Spleen (tissue), 11 donors: ENCODE results near the gene PPP1R3A. TPM values are rescaled to one million over a fixed set of nuclear protein-coding genes. Genes with fewer than 3 reads are reported as not detected.

Experiments
- DNase-seq: peaks from one replicate; pipeline ENCODE4 v3.0.0-alpha.2; 2020
- H3K27ac ChIP-seq, 8 donors: fragments of 200-600 bp; sonication (generic) in 7 of 8; 1 replicate in 4 of 8; 2 replicates in 4 of 8; pipeline versions ENCODE4 v1.5.0 to v1.8.0; 2016 to 2021; ENCODE audit warnings: inconsistent platforms in 4 of 8, mild to moderate bottlenecking in 4 of 8, moderate library complexity in 1 of 8
- H3K27me3 ChIP-seq, 7 donors: fragments of 200-600 bp; sonication (generic) in 6 of 7; replicated peaks in 1 of 7; 1 replicate in 4 of 7; 2 replicates in 3 of 7; pipeline versions ENCODE4 v1.5.0 to v1.8.0; 2016 to 2021; ENCODE audit warnings: inconsistent platforms in 3 of 7, mild to moderate bottlenecking in 1 of 7
- H3K36me3 ChIP-seq, 6 donors: fragments of 200-600 bp; sonication (generic) in 5 of 6; 1 replicate in 4 of 6; 2 replicates in 2 of 6; pipeline versions ENCODE4 v1.5.0 to v1.8.0; 2016 to 2021; ENCODE audit warnings: inconsistent platforms in 2 of 6
- H3K4me1 ChIP-seq, 6 donors: fragments of 200-600 bp; sonication (generic) in 5 of 6; 1 replicate in 3 of 6; 2 replicates in 3 of 6; pipeline versions ENCODE4 v1.5.0 to v1.8.0; 2016 to 2021; ENCODE audit warnings: inconsistent platforms in 3 of 6
- H3K4me3 ChIP-seq, 8 donors: fragments of 200-600 bp; sonication (generic) in 7 of 8; 1 replicate in 4 of 8; 2 replicates in 4 of 8; pipeline versions ENCODE4 v1.5.0 to v1.8.0; 2016 to 2021; ENCODE audit warnings: inconsistent platforms in 4 of 8, mild to moderate bottlenecking in 4 of 8, moderate library complexity in 2 of 8
- H3K9me3 ChIP-seq, 8 donors: fragments of 200-600 bp; sonication (generic) in 7 of 8; 1 replicate in 4 of 8; 2 replicates in 4 of 8; pipeline versions ENCODE4 v1.5.0 to v1.8.0; 2016 to 2021; ENCODE audit warnings: inconsistent platforms in 4 of 8
- CTCF ChIP-seq, 11 experiments: fragments of 200-600 bp in 7 of 11; fragments of 450-650 bp in 4 of 11; sonication (generic) in 4 of 11; IDR thresholded peaks in 8 of 11; conservative IDR thresholded peaks in 3 of 11; 1 replicate in 7 of 11; 2 replicates in 4 of 11; pipeline versions ENCODE4 v1.4.0 to v1.8.0; 2016 to 2021; ENCODE audit warnings: antibody characterized with exemption in 11 of 11, inconsistent platforms in 4 of 11, mild to moderate bottlenecking in 1 of 11
- POLR2A ChIP-seq, 3 donors: fragments of 450-650 bp; IDR thresholded peaks; one replicate each; pipeline ENCODE4 v1.5.1; 2017; ENCODE audit warnings: antibody characterized with exemption in 3 of 3, mild to moderate bottlenecking in 1 of 3
- POLR2AphosphoS5 ChIP-seq, 3 donors: sonication (generic); formaldehyde crosslinking; IDR thresholded peaks; one replicate each; pipeline ENCODE4 v1.5.1; 2017; ENCODE audit warnings: antibody characterized with exemption in 3 of 3
- WGBS, 5 donors: extraction: QIAGEN DNeasy Blood & Tissue Kit in 3 of 5; methylation state at CpG; one replicate each; pipeline versions ENCODE4 v1.1.5 to v1.1.7; 2013 to 2018; 5-methylcytosine and 5-hydroxymethylcytosine counted together
- intact Hi-C: fragments of 100-400 bp; cut with DNase I; formaldehyde crosslinking; loops from one replicate; pipeline ENCODE4 v1.15.0; 2023; ENCODE audit warnings: low total_unique reads
- polyA plus RNA-seq, 3 donors: library from polyadenylated mRNA; stranded (reverse); fragments of 200-250 nt; gene quantifications; one replicate each; pipeline ENCODE4 v1.2.1, GENCODE V29; 2013
- total RNA-seq, 7 donors: library from RNA; depleted of rRNA in 3 of 7; stranded (reverse); fragments of >200 nt in 3 of 7; fragmentation: NEBNext Ultra II Directional in 4 of 7; extraction: Animal tissue kit (Norgen Biotek cat#: 25700) in 4 of 7; gene quantifications; one replicate each; pipeline versions ENCODE4 v1.1.0 to v1.2.1, GENCODE V29; 2016 to 2021
- donor health status: healthy with polysubstance abuse.
- donor health status: DM: no; HTN: no; CAD: no; lungs with moderate emphysema.
- donor health status: DM: no; HTN: no; CAD: no.
- donor health status: Bipolar disorder and iron deficiency.
- donor health status: healthy.
- donor health status: DM: no; HTN: no; CAD: no.
- donor health status: DM: yes; HTN: yes; CAD: no.

Gene PPP1R3A
- total and polyA plus RNA-seq, 10 donors: not detected

DNA sequence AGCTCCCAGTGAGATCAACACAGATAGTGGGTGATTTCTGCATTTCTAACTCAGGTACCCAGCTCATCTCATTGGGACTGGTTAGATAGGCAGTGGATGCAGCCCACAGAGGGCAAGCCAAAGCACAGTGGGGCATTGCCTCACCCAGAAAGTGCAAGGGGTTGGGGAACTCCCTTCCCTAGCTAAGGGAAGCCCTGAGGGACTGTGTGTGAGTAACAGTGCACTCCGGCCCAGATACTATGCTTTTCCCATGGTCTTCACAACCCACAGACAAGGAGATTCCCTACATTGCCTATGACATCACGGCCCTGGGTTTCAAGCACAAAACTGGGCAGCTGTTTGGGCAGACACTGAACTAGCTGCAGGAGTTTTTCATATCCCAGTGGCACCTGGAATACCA lies 62.8 kb downstream of the PPP1R3A start:
- Histone ChIP-seq H3K27me3 (no peaks in the 10 kb centered on the region), H3K36me3 (no peaks in the 10 kb centered on the region), H3K9me3 (peaks cover 0 to 25% (median 2%) of the 10 kb centered on the region in 8 donors), H3K27ac (no peak overlapping the region), H3K4me3 (no peak overlapping the region), H3K4me1 (no peaks in the 10 kb centered on the region)
- 66 to 100% (median 79%) methylated on average over 1 to 2 of the region's 2 CpGs for WGBS, 5 donors
- no peak for DNase-seq
- TF ChIP-seq CTCF (IDR thresholded peaks at IDR 0.05 in 8 of 11, conservative IDR thresholded peaks at IDR 0.05 in 3 of 11) (no peak), POLR2A (IDR thresholded peaks at IDR 0.05) (no peak), POLR2AphosphoS5 (IDR thresholded peaks at IDR 0.05) (no peak)
- intact Hi-C loops: no loop called here

GRCh38 chr7:113840954-113841353 lies 77.9 kb downstream of the PPP1R3A start:
- H3K36me3 ChIP-seq: no peaks in the 10 kb centered on the region
- no peaks in the 10 kb centered on the region for H3K9me3 ChIP-seq
- intact Hi-C loops: no loop called here
- TF ChIP-seq POLR2A (IDR thresholded peaks at IDR 0.05) (no peak), CTCF (IDR thresholded peaks at IDR 0.05 in 8 of 11, conservative IDR thresholded peaks at IDR 0.05 in 3 of 11) (no peak), POLR2AphosphoS5 (IDR thresholded peaks at IDR 0.05) (no peak)
- DNase-seq: no peak
- no peaks in the 10 kb centered on the region for H3K4me1 ChIP-seq
- WGBS, 5 donors: 52 to 66% (median 62%) methylated on average over 3 of the region's 3 CpGs
- no peak overlapping the region for H3K4me3 ChIP-seq
- no peaks in the 10 kb centered on the region for H3K27me3 ChIP-seq
- no peak overlapping the region for H3K27ac ChIP-seq

GRCh38 chr7:113835367-113835766 lies 83.4 kb downstream of the PPP1R3A start:
- DNase-seq: no peak
- H3K27ac ChIP-seq: no peak overlapping the region
- no peak overlapping the region for H3K4me3 ChIP-seq
- WGBS, 5 donors: 66 to 79% (median 69%) methylated on average over 2 of the region's 2 CpGs
- no peaks in the 10 kb centered on the region for H3K27me3 ChIP-seq
- H3K36me3 ChIP-seq: no peaks in the 10 kb centered on the region
- H3K4me1 ChIP-seq: no peaks in the 10 kb centered on the region
- TF ChIP-seq POLR2AphosphoS5 (IDR thresholded peaks at IDR 0.05) (no peak), POLR2A (IDR thresholded peaks at IDR 0.05) (no peak), CTCF (IDR thresholded peaks at IDR 0.05 in 8 of 11, conservative IDR thresholded peaks at IDR 0.05 in 3 of 11) (no peak)
- intact Hi-C loops: no loop called here
- H3K9me3 ChIP-seq: no peaks in the 10 kb centered on the region

DNA sequence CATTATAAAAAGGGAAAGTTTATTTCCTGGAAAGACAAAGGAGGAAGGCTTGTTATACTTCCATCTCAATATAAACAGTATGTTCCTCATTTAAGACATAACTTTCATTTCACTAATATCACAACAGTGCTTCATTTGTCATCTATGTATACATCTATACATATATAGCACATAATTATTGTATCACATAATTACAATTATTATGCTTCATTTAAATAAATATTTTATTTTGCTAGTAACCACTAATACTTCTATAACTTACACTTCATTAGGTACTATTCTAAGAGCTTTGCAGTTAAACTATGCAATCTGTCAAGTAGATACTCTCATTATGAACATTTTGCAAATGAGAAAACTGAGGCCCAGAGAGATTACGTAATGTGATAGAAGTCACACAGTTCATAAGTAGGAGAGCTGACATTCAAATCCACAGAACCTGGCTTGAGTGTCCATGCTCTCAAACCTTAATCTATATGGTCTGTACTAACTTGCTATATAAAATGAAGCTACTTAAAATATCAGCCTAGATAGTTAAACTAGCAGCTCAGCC lies 86.5 kb downstream of the PPP1R3A start:
- no peak overlapping the region for H3K27ac ChIP-seq
- intact Hi-C loops: no loop called here
- no peaks in the 10 kb centered on the region for H3K9me3 ChIP-seq
- H3K4me3 ChIP-seq: no peak overlapping the region
- WGBS, 5 donors: 85 to 98% (median 90%) methylated on average over 1 of the region's 1 CpG
- no peak for DNase-seq
- no peaks in the 10 kb centered on the region for H3K36me3 ChIP-seq
- TF ChIP-seq POLR2AphosphoS5 (IDR thresholded peaks at IDR 0.05): no peak
- TF ChIP-seq POLR2A (IDR thresholded peaks at IDR 0.05): no peak
- H3K4me1 ChIP-seq: no peaks in the 10 kb centered on the region
- H3K27me3 ChIP-seq: no peaks in the 10 kb centered on the region

- intact Hi-C loops: no loop called here
- Histone ChIP-seq H3K36me3 (no peaks in the 10 kb centered on the region), H3K9me3 (no peaks in the 10 kb centered on the region), H3K4me1 (no peaks in the 10 kb centered on the region), H3K4me3 (no peak overlapping the region), H3K27ac (no peak overlapping the region), H3K27me3 (no peaks in the 10 kb centered on the region)
- TF ChIP-seq CTCF (IDR thresholded peaks at IDR 0.05 in 8 of 11, conservative IDR thresholded peaks at IDR 0.05 in 3 of 11): no peak
- no peak for TF ChIP-seq POLR2A (IDR thresholded peaks at IDR 0.05)
- TF ChIP-seq POLR2AphosphoS5 (IDR thresholded peaks at IDR 0.05): no peak
- 41 to 67% (median 60%) methylated on average over 1 of the region's 1 CpG for WGBS, 5 donors
- DNase-seq: no peak
These were observed 87.3 kb downstream of the PPP1R3A start for GRCh38 chr7:113831556-113831955.
